HAP-1 (cell line): ENCODE data around the gene DIS3L2.

Experiments used
- DNase-seq, 2 experiments: peaks; one replicate each; pipeline ENCODE4 v3.0.0-alpha.2; 2016 to 2020; ENCODE audit warnings: low spot score in 2 of 2
- H3K27me3 ChIP-seq: fragments of 250-450 bp; sonication (Bioruptor Pico); 2 replicates; pipeline ENCODE4 v1.5.1; 2020; ENCODE audit warnings: low read depth, mild to moderate bottlenecking, moderate library complexity
- H3K36me3 ChIP-seq: fragments of 250-450 bp; sonication (Bioruptor Pico); replicated peaks from 2 replicates; pipeline ENCODE4 v1.5.1; 2020; ENCODE audit warnings: mild to moderate bottlenecking
- H3K4me1 ChIP-seq: fragments of 250-450 bp; sonication (Bioruptor Pico); 2 replicates; pipeline ENCODE4 v1.5.1; 2020; ENCODE audit warnings: mild to moderate bottlenecking
- H3K4me3 ChIP-seq: fragments of 250-450 bp; sonication (Bioruptor Pico); 2 replicates; pipeline ENCODE4 v1.5.1; 2020; ENCODE audit warnings: mild to moderate bottlenecking, moderate library complexity
- H3K9me3 ChIP-seq: fragments of 250-450 bp; sonication (Bioruptor Pico); 2 replicates; pipeline ENCODE4 v1.5.1; 2020; ENCODE audit warnings: mild to moderate bottlenecking, moderate library complexity
- in situ Hi-C: fragments of 300-500 bp; cut with MboI; formaldehyde crosslinking; loops from 3 replicates; pipeline ENCODE4 v1.14.3; 2020; ENCODE audit warnings: low sequenced_read_pairs, inconsistent platforms, mixed read lengths

DIS3L2 gene

DNA sequence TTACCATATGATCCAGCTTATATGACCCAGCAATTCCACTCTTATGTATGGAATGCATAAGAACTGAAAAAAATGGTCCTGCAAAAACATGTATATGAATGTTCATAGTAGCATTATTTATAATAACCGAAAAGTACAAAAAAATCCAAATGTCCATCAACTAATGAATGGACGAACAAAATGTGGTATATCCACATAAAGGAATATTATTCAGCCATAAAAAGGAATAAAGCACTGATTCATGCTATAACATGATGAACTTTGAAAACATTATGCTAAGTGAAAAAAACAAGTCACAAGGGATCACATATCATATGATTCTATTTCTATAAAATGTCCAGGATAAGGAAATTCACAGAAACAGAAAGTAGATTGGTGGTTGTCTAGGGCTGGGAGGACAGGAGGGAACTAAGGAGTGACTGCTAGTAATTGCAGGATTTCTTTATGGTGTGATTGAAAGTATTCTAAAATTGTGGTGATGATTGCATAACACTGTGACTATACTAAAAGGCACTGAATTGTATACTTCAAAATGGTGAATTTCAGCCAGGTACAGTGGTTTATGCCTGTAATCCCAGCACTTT, 10.0 kb upstream of the DIS3L2 start:
- no peak for DNase-seq
- Histone ChIP-seq H3K4me1 (no peaks in the 10 kb centered on the region), H3K4me3 (no peak overlapping the region), H3K36me3 (no peaks in the 10 kb centered on the region), H3K9me3 (peaks cover 7% of the 10 kb centered on the region; the same call in 1 of the 2 replicates), H3K27me3 (0 out of 2 replicates have a peak, but pooled peaks cover 7% of the 10 kb centered on the region)
- in situ Hi-C loops: no loop called here

DNA sequence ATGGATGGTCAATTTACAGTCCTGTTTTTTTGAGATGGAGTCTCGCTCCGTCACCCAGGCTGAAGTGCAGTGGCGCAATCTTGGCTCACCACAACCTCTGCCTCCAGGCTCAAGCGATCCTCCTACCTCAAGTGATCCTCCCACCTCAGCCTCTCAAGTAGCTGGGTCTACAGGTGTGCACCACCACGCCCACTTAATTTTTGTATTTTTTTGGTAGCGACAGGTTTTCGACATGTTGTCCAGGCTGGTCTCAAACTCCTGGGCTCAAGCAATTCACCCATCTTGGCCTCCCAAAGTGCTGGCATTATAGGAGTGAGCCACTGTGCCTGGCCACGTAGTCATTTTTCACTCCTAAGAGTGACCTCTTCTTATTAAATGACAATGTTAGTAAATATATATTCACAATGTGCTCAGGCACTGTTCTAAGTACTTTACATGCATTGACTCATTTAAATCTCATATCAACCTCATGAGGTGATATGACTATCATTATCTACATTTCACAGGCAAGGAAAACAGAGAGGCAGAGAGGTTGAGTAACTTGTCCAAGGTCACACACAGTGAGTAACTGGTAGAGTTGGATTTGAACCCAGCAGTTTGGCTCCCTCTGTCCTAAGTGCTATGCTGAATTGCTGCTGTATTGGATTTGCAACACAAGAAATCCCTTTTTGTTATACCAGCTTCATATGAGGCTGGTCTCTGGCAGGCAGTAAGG, 5.6 kb upstream of the DIS3L2 start:
- DNase-seq: no peak
- H3K27me3 ChIP-seq: 0 out of 2 replicates have a peak, but pooled peaks cover 2% of the 10 kb centered on the region
- in situ Hi-C loops: no loop called here

GRCh38 chr2:231957913-231958763, 3.4 kb upstream of the DIS3L2 start:
- Histone ChIP-seq H3K4me1 (peaks cover 6% of the 10 kb centered on the region; the same call in 1 of the 2 replicates), H3K27me3 (no peaks in the 10 kb centered on the region), H3K36me3 (no peaks in the 10 kb centered on the region), H3K9me3 (peaks cover 3% of the 10 kb centered on the region), H3K4me3 (no peak overlapping the region)
- in situ Hi-C loops: no loop called here
- no peak for DNase-seq

More for the DNA sequence above, 5.6 kb upstream of the DIS3L2 start:
- Histone ChIP-seq H3K9me3 (peaks cover 7% of the 10 kb centered on the region; the same call in 1 of the 2 replicates), H3K4me3 (no peak overlapping the region), H3K36me3 (no peaks in the 10 kb centered on the region), H3K4me1 (peaks cover 1% of the 10 kb centered on the region; the same call in 1 of the 2 replicates)

DNA sequence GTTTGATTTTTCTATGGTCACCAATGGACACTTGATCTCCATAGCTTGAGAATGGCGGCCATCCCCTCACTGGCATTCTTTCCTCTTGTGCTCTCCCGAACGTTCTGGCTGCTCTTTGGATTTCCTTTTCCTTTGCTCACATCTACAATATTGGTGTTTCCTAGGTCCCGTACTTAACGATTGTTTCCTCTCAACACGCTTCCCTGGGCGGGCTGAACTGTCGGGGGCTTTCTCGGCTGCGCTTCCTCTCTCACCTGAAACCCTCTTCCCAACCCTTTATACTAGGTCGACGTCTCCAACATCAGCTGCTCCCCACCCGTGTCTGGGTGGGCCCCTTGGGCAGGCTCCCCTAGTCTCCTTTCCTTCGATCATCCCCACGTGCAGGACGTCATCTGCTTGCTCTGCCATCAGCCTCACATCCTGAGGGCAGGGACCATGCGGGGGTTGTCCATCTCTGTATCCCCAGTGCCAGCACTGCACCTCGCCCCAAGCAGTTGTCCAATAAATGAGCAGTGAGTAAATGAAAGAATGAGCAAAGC, 634 bp upstream of the DIS3L2 start:
- peaks cover 6% of the 10 kb centered on the region; the same call in 1 of the 2 replicates for H3K4me1 ChIP-seq
- H3K36me3 ChIP-seq: no peaks in the 10 kb centered on the region
- no peak for DNase-seq
- H3K4me3 ChIP-seq: peak overlapping the region; percentile 78
- peaks cover 3% of the 10 kb centered on the region for H3K9me3 ChIP-seq
- H3K27me3 ChIP-seq: no peaks in the 10 kb centered on the region
- in situ Hi-C loops: no loop called here

DNA sequence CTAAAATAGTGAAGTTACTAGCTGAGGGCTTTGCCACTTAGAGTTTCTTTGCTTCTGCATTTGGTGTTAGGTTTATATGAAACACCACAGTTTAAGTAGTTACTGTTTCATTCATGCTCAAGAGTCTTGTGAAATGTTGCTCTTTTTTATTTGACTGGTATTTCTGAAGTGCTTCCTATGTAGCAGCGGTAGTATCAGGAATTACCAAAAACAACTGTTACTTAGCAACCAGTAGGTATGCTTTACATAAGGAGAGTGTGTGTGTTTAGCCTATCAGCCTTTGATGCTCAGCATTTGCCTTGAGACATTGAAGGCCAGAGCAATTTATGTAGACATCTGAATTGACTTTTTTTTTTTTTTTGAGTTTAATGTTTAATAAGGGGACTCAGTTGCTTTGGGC, 3.6 kb downstream of the DIS3L2 start:
- Histone ChIP-seq H3K4me1 (peaks cover 6% of the 10 kb centered on the region; the same call in 1 of the 2 replicates), H3K27me3 (no peaks in the 10 kb centered on the region), H3K9me3 (peaks cover 5% of the 10 kb centered on the region; the same call in 1 of the 2 replicates), H3K36me3 (no peaks in the 10 kb centered on the region), H3K4me3 (no peak overlapping the region)
- in situ Hi-C loops: no loop called here
- no peak for DNase-seq

GRCh38 chr2:231966886-231967285, 5.4 kb downstream of the DIS3L2 start:
- no peaks in the 10 kb centered on the region for H3K36me3 ChIP-seq
- no peaks in the 10 kb centered on the region; the same call in 1 of the 2 replicates for H3K4me1 ChIP-seq
- H3K9me3 ChIP-seq: peaks cover 5% of the 10 kb centered on the region; the same call in 1 of the 2 replicates
- H3K4me3 ChIP-seq: no peak overlapping the region
- no peaks in the 10 kb centered on the region for H3K27me3 ChIP-seq
- in situ Hi-C loops: no loop called here
- DNase-seq: no peak

DNA sequence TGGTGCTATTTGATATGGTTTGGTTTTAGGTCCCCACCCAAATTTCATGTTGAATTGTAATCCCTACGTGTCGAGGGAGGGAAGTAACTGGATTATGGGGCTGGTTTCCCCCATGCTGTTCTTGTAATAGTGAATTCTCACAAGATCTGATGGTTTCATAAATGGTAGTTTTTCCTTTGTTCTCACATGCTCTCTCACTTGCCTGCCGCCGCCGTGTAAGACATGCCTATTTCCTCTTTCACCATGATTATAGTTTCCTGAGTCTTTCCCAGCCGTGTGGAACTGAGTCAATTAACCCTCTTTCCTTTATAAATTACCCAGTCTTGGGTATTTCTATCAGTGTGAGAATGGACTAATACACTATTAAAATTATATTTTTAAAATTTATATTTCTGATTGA, 7.3 kb downstream of the DIS3L2 start:
- DNase-seq: no peak
- peaks cover 2% of the 10 kb centered on the region; the same call in 1 of the 2 replicates for H3K9me3 ChIP-seq
- H3K4me1 ChIP-seq: no peaks in the 10 kb centered on the region; the same call in 1 of the 2 replicates
- in situ Hi-C loops: no loop called here
- no peaks in the 10 kb centered on the region for H3K36me3 ChIP-seq
- no peak overlapping the region for H3K4me3 ChIP-seq
- H3K27me3 ChIP-seq: no peaks in the 10 kb centered on the region

DNA sequence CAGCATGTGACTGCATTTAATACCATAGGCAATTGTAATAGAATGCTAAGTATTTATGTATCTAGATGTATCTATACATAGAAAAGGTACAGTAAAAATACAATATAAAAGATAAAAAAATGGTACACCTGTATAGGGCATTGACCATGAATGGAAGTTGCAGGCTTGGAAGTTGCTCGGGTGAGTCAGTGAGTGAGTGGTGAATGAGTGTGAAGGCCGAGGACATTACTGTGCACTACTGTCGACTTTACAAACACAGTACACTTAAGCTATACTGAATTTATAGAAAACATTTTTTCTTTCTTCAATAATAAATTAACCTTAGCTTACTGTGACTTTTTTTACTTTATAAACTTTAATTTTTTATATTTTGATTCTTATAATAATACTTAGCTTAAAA, 8.9 kb downstream of the DIS3L2 start:
- Histone ChIP-seq H3K36me3 (no peaks in the 10 kb centered on the region), H3K4me3 (no peak overlapping the region), H3K4me1 (no peaks in the 10 kb centered on the region), H3K27me3 (no peaks in the 10 kb centered on the region), H3K9me3 (peaks cover 2% of the 10 kb centered on the region; the same call in 1 of the 2 replicates)
- DNase-seq: no peak
- in situ Hi-C loops: no loop called here

GRCh38 chr2:231975001-231975400, 13.5 kb downstream of the DIS3L2 start:
- Histone ChIP-seq H3K9me3 (no peaks in the 10 kb centered on the region), H3K4me1 (no peaks in the 10 kb centered on the region), H3K27me3 (no peaks in the 10 kb centered on the region), H3K36me3 (no peaks in the 10 kb centered on the region), H3K4me3 (no peak overlapping the region)
- in situ Hi-C loops: no loop called here
- no peak for DNase-seq

- DNase-seq: no peak
- H3K36me3 ChIP-seq: no peaks in the 10 kb centered on the region
- H3K27me3 ChIP-seq: no peaks in the 10 kb centered on the region
- H3K4me1 ChIP-seq: no peaks in the 10 kb centered on the region
- no peaks in the 10 kb centered on the region for H3K9me3 ChIP-seq
- in situ Hi-C loops: no loop called here
- H3K4me3 ChIP-seq: no peak overlapping the region
Measured at GRCh38 chr2:231977430-231977829, 15.9 kb downstream of the DIS3L2 start.

DNA sequence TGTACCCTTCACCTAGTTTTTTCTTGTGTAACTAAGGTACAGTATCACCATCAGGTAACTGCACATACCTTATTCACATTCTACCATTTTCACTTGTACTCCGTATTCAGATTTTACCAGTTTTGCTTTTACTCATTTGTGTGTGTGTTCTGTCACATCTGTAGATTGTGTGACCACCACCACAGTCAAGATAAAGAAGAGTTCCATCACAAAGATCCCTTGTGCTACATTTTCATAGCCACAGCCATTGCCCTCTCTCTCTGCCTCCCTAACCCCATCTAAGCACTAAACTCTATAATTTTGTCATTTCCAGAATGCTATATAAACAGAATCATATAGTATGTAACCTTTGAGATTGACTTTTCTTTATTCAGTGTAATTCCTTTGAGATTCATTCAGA, 23.5 kb downstream of the DIS3L2 start:
- H3K36me3 ChIP-seq: no peaks in the 10 kb centered on the region
- no peaks in the 10 kb centered on the region for H3K27me3 ChIP-seq
- no peak for DNase-seq
- H3K9me3 ChIP-seq: no peaks in the 10 kb centered on the region
- in situ Hi-C loops: no loop called here
- H3K4me3 ChIP-seq: no peak overlapping the region
- peaks cover 19% of the 10 kb centered on the region for H3K4me1 ChIP-seq

GRCh38 chr2:231985823-231986261, 24.3 kb downstream of the DIS3L2 start:
- H3K4me1 ChIP-seq: peaks cover 19% of the 10 kb centered on the region
- no peaks in the 10 kb centered on the region for H3K36me3 ChIP-seq
- in situ Hi-C loops: no loop called here
- peak overlapping the region; percentile 9; the same call in 1 of the 2 replicates for H3K4me3 ChIP-seq
- no peaks in the 10 kb centered on the region for H3K27me3 ChIP-seq
- peak; percentile 28 to 73 for DNase-seq
- H3K9me3 ChIP-seq: no peaks in the 10 kb centered on the region

DNA sequence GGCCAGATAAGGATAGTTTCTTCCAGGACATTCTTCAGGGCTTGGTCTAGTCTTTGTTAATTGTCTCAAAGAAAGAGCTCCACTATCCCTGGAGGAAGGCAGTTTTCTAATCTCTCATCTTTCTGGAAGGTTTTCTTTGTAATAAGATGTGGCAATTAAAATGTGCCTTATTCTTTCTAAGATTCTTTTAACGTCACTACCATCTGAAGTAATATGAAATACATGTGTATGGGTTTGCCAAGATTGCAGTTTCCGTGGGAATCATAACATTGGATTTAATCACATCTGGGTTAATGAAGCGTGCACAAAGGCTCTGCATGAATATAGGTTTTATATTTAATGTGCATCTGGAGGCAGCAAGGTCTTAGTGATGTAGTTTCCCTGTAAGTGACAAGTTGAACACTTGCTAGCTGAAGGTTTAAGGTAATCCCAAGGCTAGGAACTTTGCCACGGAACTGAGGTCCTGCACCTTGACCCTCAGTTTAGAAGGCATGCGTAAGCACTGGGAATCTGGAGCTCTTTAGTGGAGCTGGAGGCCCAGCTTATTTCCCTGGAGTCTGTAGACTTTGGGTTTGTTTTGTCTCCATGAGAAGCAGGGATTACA, 25.7 kb downstream of the DIS3L2 start:
- no peaks in the 10 kb centered on the region for H3K9me3 ChIP-seq
- H3K4me3 ChIP-seq: no peak overlapping the region
- no peak for DNase-seq
- H3K36me3 ChIP-seq: no peaks in the 10 kb centered on the region
- H3K4me1 ChIP-seq: peaks cover 19% of the 10 kb centered on the region
- in situ Hi-C loops: no loop called here
- no peaks in the 10 kb centered on the region for H3K27me3 ChIP-seq
